IPS-20b (cell line): ENCODE measurements around the gene RYR3.

Source experiments
- H3K27ac ChIP-seq: one replicate; pipeline ENCODE4 v1.5.1; 2013; ENCODE audit warnings: low read length
- H3K27me3 ChIP-seq: 2 replicates; pipeline ENCODE4 v1.6.1; 2013; ENCODE audit warnings: mild to moderate bottlenecking, low read length, inconsistent platforms; ENCODE audit not compliant: insufficient read depth
- H3K36me3 ChIP-seq: 2 replicates; pipeline ENCODE4 v1.6.1; 2013; ENCODE audit warnings: low read depth, mild to moderate bottlenecking, inconsistent platforms, low read length, moderate library complexity; ENCODE audit not compliant: insufficient read depth
- H3K4me1 ChIP-seq: 2 replicates; pipeline ENCODE4 v1.6.1; 2013; ENCODE audit warnings: mild to moderate bottlenecking, control low read depth, inconsistent platforms, low read length, moderate library complexity; ENCODE audit not compliant: insufficient read depth
- H3K4me3 ChIP-seq: 2 replicates; pipeline ENCODE4 v1.5.1; 2013; ENCODE audit warnings: mild to moderate bottlenecking, low read length, inconsistent platforms
- H3K9ac ChIP-seq: 2 replicates; pipeline ENCODE4 v1.6.1; 2013; ENCODE audit warnings: low read depth, mild to moderate bottlenecking, inconsistent platforms, low read length, moderate library complexity
- H3K9me3 ChIP-seq: 2 replicates; pipeline ENCODE4 v1.6.1; 2013; ENCODE audit warnings: mild to moderate bottlenecking, low read depth, low read length, inconsistent platforms; ENCODE audit not compliant: insufficient read depth

RYR3 gene

DNA sequence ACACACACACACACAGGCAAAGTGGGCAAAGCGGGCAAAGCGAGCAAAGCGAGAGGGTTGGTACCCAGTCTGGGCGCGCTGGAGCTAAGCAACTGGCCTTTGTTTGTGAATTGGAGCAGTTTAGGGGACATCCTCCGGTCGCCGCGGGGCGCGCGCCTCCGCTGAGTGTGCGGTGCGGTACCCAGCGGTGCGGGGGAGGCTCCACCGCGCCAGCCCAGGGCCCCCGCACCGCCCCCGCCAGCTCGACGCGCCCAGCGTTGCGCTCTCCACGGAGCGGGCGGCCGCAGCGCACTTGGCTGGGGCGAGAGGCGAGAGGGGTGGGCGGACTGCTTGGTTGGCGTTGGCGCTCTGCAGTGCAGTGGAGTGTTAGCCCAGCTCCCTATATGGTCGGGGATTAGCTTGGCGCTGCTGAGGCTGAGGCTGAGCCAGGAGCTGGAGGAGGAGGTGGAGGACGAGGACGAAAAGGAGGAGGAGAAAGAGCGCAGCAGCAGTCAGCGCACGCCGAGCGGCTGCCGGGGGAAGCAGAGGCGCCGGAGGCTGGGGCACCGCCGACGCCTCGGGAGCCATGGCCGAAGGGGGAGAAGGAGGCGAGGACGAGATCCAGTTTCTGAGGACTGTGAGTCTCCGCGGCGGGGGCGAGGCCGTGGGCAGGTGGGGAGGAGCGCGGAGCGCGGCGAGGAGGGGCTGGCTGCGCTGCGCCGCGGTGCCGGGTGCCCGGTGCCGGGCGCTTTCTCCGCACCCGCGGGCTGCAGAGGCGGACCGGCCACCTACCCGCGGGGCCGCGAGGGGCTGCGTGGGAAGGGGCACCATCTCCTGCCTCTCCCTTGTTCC is at the start of gene RYR3:
TSS of gene RYR3 (plus strand) at position 487 of the 831 bp plus-strand sequence. CDS start at position 566, 79 bp downstream.
- H3K9me3 ChIP-seq, result no peaks in the 10 kb centered on the region
- H3K36me3 ChIP-seq, result no peaks in the 10 kb centered on the region
- H3K27me3 ChIP-seq, result peaks cover 50% of the 10 kb centered on the region
- H3K27ac ChIP-seq, result no peak within 1 kb of the TSS
- H3K4me1 ChIP-seq, result peaks cover 3% of the 10 kb centered on the region; the same call in 1 of the 2 replicates
- peak within 1 kb of the TSS; percentile 71 for H3K4me3 ChIP-seq
- H3K9ac ChIP-seq, result peak within 1 kb of the TSS; percentile 42; the same call in 1 of the 2 replicates

DNA sequence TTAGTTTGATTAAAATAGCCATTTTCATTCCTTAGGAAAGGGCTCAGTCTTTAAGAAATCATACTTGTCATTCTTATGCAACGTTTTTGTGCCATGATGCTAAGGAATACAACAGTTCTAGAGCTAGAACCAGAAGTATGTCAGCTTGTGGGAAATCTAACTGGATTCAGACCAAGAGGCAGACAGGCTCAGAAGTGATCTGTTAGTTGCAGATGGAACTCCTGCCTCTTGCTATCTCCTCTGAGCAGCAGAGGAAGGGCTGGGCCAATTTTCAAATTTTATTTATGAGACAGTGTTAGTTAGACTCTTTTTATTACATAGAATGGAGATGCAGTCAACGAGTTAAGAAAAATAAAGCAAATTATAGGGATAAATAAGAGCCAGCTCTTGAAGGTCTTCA is 48.5 kb upstream of the RYR3 start:
- no peaks in the 10 kb centered on the region for H3K36me3 ChIP-seq
- H3K9me3 ChIP-seq, result no peaks in the 10 kb centered on the region
- no peaks in the 10 kb centered on the region for H3K27me3 ChIP-seq
- no peaks in the 10 kb centered on the region for H3K4me1 ChIP-seq
- no peak overlapping the region for H3K9ac ChIP-seq
- no peak overlapping the region for H3K27ac ChIP-seq
- no peak overlapping the region for H3K4me3 ChIP-seq

DNA sequence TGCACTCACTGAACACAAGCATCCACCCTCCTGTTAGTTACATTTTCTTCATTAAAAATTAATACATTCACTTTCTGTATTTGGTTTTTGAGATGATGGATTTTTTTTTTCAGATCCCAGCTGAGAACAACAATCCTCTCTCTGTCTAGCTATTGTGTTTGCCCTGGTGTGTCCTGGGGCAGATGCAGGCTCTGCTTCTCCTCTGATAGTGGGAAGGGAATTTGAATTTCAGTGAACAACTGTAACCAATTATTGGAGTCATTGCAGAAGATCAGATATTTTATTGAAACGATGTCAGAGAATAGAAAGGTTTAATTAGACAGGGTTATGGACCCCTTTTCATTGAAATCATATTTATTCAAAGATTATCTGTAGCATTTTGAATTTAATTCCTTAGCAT is 33.1 kb upstream of the RYR3 start:
- Histone ChIP-seq H3K4me1 (peaks cover 2% of the 10 kb centered on the region), H3K27ac (no peak overlapping the region), H3K9me3 (no peaks in the 10 kb centered on the region), H3K36me3 (no peaks in the 10 kb centered on the region), H3K27me3 (no peaks in the 10 kb centered on the region), H3K4me3 (no peak overlapping the region), H3K9ac (no peak overlapping the region)

DNA sequence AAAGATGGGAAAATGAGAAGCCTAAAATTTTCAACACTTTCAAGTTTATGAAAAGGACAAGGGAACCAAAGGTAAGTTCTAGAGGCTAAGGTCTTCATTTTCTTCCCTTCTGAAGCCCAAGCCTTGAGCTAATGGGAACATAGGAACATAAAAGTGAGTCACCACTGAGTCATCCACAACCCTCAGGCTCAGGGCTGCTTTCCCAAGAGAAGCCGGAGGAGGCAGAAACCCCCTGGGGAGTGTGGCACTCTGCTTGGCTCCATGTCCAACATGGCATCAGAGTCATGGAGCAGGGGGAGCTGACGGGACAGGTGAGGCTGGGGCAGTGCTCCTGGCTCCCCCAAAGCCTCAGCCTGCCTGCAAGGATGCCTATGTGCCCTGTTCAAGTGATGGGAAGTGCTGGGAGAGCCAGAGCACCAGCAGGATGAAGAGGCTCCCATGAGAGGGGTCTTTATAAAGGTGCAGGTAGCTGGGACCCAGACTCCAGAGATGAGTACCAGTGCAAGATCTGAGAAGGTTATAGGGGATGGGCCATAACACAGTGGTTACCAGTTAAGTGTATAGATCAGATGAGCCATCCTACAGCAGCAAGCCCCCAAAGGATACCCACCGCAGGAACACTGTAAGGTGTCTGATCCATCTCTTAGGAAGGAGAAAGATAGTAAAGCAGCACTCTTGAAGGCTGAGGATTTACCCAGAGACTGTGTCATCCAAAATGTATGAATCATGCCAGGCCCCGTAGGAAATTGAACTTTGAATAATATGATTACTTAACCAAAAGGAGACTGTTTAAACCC is 31.8 kb upstream of the RYR3 start:
- H3K27me3 ChIP-seq, result no peaks in the 10 kb centered on the region
- no peak overlapping the region for H3K27ac ChIP-seq
- no peak overlapping the region for H3K9ac ChIP-seq
- H3K9me3 ChIP-seq, result no peaks in the 10 kb centered on the region
- H3K4me1 ChIP-seq, result peaks cover 2% of the 10 kb centered on the region
- no peaks in the 10 kb centered on the region for H3K36me3 ChIP-seq
- no peak overlapping the region for H3K4me3 ChIP-seq

DNA sequence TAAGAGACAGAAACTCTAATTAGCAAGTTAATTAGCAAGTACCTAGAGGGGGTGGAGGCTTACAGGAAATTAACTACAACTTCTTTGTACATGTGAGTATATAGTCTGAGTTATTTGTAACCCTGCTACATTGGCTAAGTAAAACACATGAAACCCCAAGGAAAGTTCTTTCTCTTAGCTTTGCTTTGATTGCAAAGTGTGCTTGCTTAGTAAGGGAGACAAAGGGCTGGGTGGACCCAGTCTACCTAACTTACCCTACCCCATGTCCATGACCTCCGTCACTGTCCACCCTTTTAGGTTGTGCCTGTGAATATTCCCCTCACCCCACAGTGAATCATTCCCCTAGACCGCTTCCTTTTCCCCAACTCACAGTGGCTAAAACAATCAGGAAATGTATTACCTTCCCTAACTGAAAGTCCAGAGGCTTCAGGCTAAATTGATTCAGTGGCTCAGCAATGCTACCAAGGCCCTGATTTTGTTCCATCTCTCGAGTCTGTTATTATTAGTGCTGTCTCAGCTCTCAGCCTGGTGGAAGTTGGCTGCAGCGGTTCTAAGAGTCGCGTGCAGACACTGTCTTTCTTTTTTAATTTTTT is 31.1 kb upstream of the RYR3 start:
- H3K27me3 ChIP-seq, result no peaks in the 10 kb centered on the region
- H3K9ac ChIP-seq, result no peak overlapping the region
- peaks cover 2% of the 10 kb centered on the region for H3K4me1 ChIP-seq
- H3K4me3 ChIP-seq, result no peak overlapping the region
- no peaks in the 10 kb centered on the region for H3K36me3 ChIP-seq
- no peak overlapping the region for H3K27ac ChIP-seq
- no peaks in the 10 kb centered on the region for H3K9me3 ChIP-seq

DNA sequence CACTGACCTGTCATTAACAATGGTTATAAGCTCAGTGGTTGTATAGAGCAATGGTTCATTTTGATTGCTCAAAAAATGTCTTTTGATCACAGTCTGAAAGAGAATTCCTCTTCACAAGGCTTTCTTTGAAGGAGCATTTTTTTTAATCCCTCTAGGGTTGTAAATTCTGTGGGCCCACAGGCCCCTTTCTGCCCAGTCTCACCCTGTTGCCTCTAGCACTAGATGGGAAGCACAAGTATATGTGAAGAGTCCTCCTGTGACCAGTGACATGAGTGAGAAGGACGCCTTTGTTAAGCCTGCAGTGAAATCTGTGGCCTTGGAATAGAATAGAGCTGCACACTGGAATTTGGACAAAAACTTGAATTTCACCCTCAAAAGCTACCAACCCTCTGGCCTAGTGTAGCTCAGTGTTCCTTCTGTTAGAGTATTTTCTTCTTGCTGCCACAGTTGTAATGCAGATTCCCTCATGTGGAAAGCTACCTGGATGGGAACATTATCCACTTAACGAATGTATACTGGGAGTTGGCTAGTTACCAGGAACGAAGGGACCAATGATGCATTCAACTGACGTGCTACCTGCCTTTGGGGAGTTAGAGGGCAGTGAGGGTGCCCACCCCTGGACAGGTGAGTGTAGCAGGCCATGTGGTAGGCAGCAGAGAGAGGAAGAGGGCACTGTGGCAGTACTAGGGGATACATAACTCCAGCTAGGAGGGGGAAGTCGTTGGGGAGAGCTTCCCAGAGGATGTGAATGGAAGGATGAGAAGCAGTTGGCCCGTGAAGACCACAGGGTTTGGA is 28.3 kb upstream of the RYR3 start:
- H3K36me3 ChIP-seq, result no peaks in the 10 kb centered on the region
- no peaks in the 10 kb centered on the region for H3K27me3 ChIP-seq
- peaks cover 2% of the 10 kb centered on the region for H3K4me1 ChIP-seq
- no peak overlapping the region for H3K4me3 ChIP-seq
- no peak overlapping the region for H3K9ac ChIP-seq
- H3K9me3 ChIP-seq, result no peaks in the 10 kb centered on the region
- H3K27ac ChIP-seq, result no peak overlapping the region

DNA sequence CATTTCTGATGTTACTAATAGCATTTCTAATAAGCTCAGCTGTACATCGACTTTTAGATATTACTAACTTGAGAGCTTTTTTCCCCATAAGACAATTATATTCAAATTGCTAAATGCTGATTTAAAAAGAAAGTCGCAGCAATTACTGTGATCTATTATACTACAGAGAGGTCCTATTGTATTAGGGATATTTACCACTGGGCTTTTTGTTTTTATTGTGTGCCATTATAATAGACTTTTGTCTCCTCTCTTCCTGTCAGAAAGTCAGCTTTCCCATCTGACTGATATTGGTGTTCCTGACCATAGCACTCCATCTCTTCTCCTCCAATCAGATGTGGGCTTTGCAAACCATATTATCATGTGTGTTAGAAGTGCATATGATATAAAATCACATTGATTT is 27.2 kb upstream of the RYR3 start:
- Histone ChIP-seq H3K9me3 (no peaks in the 10 kb centered on the region), H3K4me1 (peaks cover under 1% of the 10 kb centered on the region), H3K27ac (no peak overlapping the region), H3K36me3 (no peaks in the 10 kb centered on the region), H3K9ac (no peak overlapping the region), H3K4me3 (no peak overlapping the region), H3K27me3 (no peaks in the 10 kb centered on the region)

DNA sequence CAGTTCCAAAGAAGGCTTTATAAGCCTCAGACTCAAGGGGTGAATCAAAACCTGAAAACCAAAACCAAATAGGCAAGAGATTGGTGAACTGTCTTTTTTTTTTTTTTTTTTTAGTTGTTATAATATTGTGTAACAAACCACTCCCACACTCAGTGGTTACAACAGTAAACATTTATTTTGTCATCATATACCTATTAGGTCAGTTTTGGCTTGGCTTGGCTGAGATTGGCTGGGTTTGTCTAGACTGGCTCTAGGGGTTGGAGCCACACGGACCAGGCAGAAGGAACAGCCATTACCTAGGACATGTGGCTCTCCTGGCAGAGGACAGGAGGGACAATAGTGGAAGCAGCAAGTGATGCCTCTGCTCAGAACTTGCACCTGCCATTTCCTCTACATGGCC is 26.4 kb upstream of the RYR3 start:
- Histone ChIP-seq H3K36me3 (no peaks in the 10 kb centered on the region), H3K9ac (no peak overlapping the region), H3K27me3 (no peaks in the 10 kb centered on the region), H3K4me3 (no peak overlapping the region), H3K27ac (no peak overlapping the region), H3K4me1 (no peaks in the 10 kb centered on the region), H3K9me3 (no peaks in the 10 kb centered on the region)

DNA sequence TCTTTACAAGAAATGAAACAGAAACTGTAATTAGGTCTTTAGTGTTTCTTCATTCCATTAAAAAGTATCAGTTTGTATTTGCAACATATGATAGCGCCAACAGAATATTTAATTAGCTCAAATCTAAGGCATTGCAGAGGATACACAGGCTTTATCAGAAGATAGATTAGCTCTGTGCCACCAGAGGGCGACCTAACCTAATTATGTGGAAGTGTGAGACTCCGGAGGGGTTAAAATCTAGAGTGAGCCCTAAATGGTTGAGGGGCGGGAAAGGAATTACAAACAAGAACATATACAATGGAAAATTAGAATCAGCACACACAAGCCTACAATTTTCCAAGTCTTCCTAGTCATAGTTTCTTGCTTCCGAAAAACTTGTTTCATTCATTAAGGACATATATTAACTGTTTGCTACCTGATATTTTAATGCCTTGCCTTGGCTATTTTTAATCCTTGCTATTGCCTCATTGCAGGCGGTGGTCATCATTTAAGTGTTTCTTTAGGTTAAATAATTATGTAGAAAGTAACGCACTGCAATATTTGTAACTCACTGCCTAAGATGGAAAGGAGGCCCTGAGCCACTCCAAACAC is 18.0 kb upstream of the RYR3 start:
- no peaks in the 10 kb centered on the region for H3K9me3 ChIP-seq
- H3K27me3 ChIP-seq, result no peaks in the 10 kb centered on the region
- H3K4me3 ChIP-seq, result no peak overlapping the region
- no peaks in the 10 kb centered on the region for H3K36me3 ChIP-seq
- H3K9ac ChIP-seq, result no peak overlapping the region
- H3K27ac ChIP-seq, result no peak overlapping the region
- no peaks in the 10 kb centered on the region for H3K4me1 ChIP-seq

DNA sequence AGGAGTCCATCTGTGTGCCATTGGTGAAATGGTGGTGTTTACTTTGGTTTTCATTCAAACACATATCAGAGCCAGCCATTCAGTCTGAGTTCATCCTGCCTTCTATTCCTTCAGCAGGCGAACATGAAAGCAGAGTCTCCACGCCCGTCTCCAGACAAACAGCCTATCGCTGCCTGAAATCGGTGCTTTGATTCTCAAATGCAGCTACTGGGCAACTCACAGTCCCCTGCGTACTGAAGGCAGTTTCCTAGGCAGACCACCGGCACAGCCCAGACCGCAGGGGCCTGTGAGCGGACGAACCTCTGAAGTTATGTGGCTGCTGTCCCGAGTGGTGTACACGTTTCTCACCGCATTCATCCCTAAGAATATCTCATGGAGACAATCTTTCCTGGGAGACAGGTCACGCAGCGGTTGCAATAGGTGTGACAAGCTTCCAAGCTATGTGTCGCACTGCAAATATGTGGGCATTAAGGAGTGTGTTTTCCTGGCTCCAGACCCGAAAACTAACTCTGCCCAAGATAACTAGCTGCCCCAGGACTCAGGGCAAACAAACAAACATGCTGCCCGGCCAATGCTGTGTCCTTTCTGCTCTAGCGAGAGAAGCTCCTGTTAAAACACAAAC is 16.9 kb upstream of the RYR3 start:
- H3K4me3 ChIP-seq, result no peak overlapping the region
- H3K27ac ChIP-seq, result no peak overlapping the region

DNA sequence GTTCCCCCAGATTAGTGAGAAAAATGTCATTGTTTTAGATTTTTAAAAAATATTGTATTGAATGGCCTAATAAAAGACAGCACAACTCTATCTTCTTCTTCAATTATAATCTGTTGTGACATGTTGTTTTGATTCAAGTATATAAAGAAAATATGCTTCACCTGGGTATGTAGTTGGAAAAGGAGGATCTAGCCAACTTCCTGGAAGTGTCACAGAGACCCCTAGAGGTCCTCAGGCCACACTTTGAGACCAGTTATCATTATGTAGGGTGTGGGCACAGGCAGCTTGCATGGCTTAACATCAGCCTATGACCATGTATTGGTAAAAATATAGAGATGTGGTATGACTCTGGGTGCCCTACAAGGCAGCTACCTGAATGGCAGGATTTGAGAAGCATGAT is 14.7 kb upstream of the RYR3 start:
- H3K27ac ChIP-seq, result no peak overlapping the region
- no peak overlapping the region for H3K9ac ChIP-seq
- no peaks in the 10 kb centered on the region for H3K9me3 ChIP-seq
- no peaks in the 10 kb centered on the region for H3K27me3 ChIP-seq
- no peaks in the 10 kb centered on the region for H3K36me3 ChIP-seq
- H3K4me1 ChIP-seq, result no peaks in the 10 kb centered on the region
- H3K4me3 ChIP-seq, result no peak overlapping the region

More for the DNA sequence above, 16.9 kb upstream of the RYR3 start:
- Histone ChIP-seq H3K27me3 (no peaks in the 10 kb centered on the region), H3K9ac (no peak overlapping the region), H3K4me1 (no peaks in the 10 kb centered on the region), H3K9me3 (no peaks in the 10 kb centered on the region), H3K36me3 (no peaks in the 10 kb centered on the region)
